Spleen (tissue), 11 donors: ENCODE results near the gene PPP2R5D. TPM values are rescaled to one million over a fixed set of nuclear protein-coding genes. Genes with fewer than 3 reads are reported as not detected.
A peak's percentile ranks its signal among the peaks of the same experiment; 100 is the strongest.
"Not testable (repeated sequence)": the region's sequence is repeated elsewhere in the genome, so short reads cannot be mapped to it uniquely, and the experiment has no call there.

ENCODE experiments used
- DNase-seq: peaks from one replicate; pipeline ENCODE4 v3.0.0-alpha.2; 2020
- H3K27ac ChIP-seq, 8 donors: fragments of 200-600 bp; sonication (generic) in 7 of 8; 1 replicate in 4 of 8; 2 replicates in 4 of 8; pipeline versions ENCODE4 v1.5.0 to v1.8.0; 2016 to 2021; ENCODE audit warnings: inconsistent platforms in 4 of 8, mild to moderate bottlenecking in 4 of 8, moderate library complexity in 1 of 8
- H3K27me3 ChIP-seq, 7 donors: fragments of 200-600 bp; sonication (generic) in 6 of 7; replicated peaks in 1 of 7; 1 replicate in 4 of 7; 2 replicates in 3 of 7; pipeline versions ENCODE4 v1.5.0 to v1.8.0; 2016 to 2021; ENCODE audit warnings: inconsistent platforms in 3 of 7, mild to moderate bottlenecking in 1 of 7
- H3K36me3 ChIP-seq, 6 donors: fragments of 200-600 bp; sonication (generic) in 5 of 6; 1 replicate in 4 of 6; 2 replicates in 2 of 6; pipeline versions ENCODE4 v1.5.0 to v1.8.0; 2016 to 2021; ENCODE audit warnings: inconsistent platforms in 2 of 6
- H3K4me1 ChIP-seq, 6 donors: fragments of 200-600 bp; sonication (generic) in 5 of 6; 1 replicate in 3 of 6; 2 replicates in 3 of 6; pipeline versions ENCODE4 v1.5.0 to v1.8.0; 2016 to 2021; ENCODE audit warnings: inconsistent platforms in 3 of 6
- H3K4me3 ChIP-seq, 8 donors: fragments of 200-600 bp; sonication (generic) in 7 of 8; 1 replicate in 4 of 8; 2 replicates in 4 of 8; pipeline versions ENCODE4 v1.5.0 to v1.8.0; 2016 to 2021; ENCODE audit warnings: inconsistent platforms in 4 of 8, mild to moderate bottlenecking in 4 of 8, moderate library complexity in 2 of 8
- H3K9me3 ChIP-seq, 8 donors: fragments of 200-600 bp; sonication (generic) in 7 of 8; 1 replicate in 4 of 8; 2 replicates in 4 of 8; pipeline versions ENCODE4 v1.5.0 to v1.8.0; 2016 to 2021; ENCODE audit warnings: inconsistent platforms in 4 of 8
- CTCF ChIP-seq, 11 experiments: fragments of 200-600 bp in 7 of 11; fragments of 450-650 bp in 4 of 11; sonication (generic) in 4 of 11; IDR thresholded peaks in 8 of 11; conservative IDR thresholded peaks in 3 of 11; 1 replicate in 7 of 11; 2 replicates in 4 of 11; pipeline versions ENCODE4 v1.4.0 to v1.8.0; 2016 to 2021; ENCODE audit warnings: antibody characterized with exemption in 11 of 11, inconsistent platforms in 4 of 11, mild to moderate bottlenecking in 1 of 11
- POLR2A ChIP-seq, 3 donors: fragments of 450-650 bp; IDR thresholded peaks; one replicate each; pipeline ENCODE4 v1.5.1; 2017; ENCODE audit warnings: antibody characterized with exemption in 3 of 3, mild to moderate bottlenecking in 1 of 3
- POLR2AphosphoS5 ChIP-seq, 3 donors: sonication (generic); formaldehyde crosslinking; IDR thresholded peaks; one replicate each; pipeline ENCODE4 v1.5.1; 2017; ENCODE audit warnings: antibody characterized with exemption in 3 of 3
- WGBS, 5 donors: extraction: QIAGEN DNeasy Blood & Tissue Kit in 3 of 5; methylation state at CpG; one replicate each; pipeline versions ENCODE4 v1.1.5 to v1.1.7; 2013 to 2018; 5-methylcytosine and 5-hydroxymethylcytosine counted together
- intact Hi-C: fragments of 100-400 bp; cut with DNase I; formaldehyde crosslinking; loops from one replicate; pipeline ENCODE4 v1.15.0; 2023; ENCODE audit warnings: low total_unique reads
- polyA plus RNA-seq, 3 donors: library from polyadenylated mRNA; stranded (reverse); fragments of 200-250 nt; gene quantifications; one replicate each; pipeline ENCODE4 v1.2.1, GENCODE V29; 2013
- total RNA-seq, 7 donors: library from RNA; depleted of rRNA in 3 of 7; stranded (reverse); fragments of >200 nt in 3 of 7; fragmentation: NEBNext Ultra II Directional in 4 of 7; extraction: Animal tissue kit (Norgen Biotek cat#: 25700) in 4 of 7; gene quantifications; one replicate each; pipeline versions ENCODE4 v1.1.0 to v1.2.1, GENCODE V29; 2016 to 2021
- donor health status: healthy with polysubstance abuse.
- donor health status: DM: no; HTN: no; CAD: no; lungs with moderate emphysema.
- donor health status: DM: no; HTN: no; CAD: no.
- donor health status: Bipolar disorder and iron deficiency.
- donor health status: healthy.
- donor health status: DM: no; HTN: no; CAD: no.
- donor health status: DM: yes; HTN: yes; CAD: no.

PPP2R5D gene
- total and polyA plus RNA-seq, 10 donors, result 15.3 to 40.2 (median 25.5) TPM

GRCh38 chr6:42952389-42952788 is 32.0 kb upstream of the PPP2R5D start:
- intact Hi-C loops, result no loop called here
- no peak for TF ChIP-seq CTCF (IDR thresholded peaks at IDR 0.05 in 8 of 11, conservative IDR thresholded peaks at IDR 0.05 in 3 of 11)
- TF ChIP-seq POLR2AphosphoS5 (IDR thresholded peaks at IDR 0.05), result no peak
- no peak for TF ChIP-seq POLR2A (IDR thresholded peaks at IDR 0.05)
- Histone ChIP-seq H3K27me3 (no peaks in the 10 kb centered on the region), H3K9me3 (no peaks in the 10 kb centered on the region), H3K36me3 (peaks cover 0 to 15% (median 4%) of the 10 kb centered on the region in 6 donors), H3K27ac (no peak overlapping the region), H3K4me3 (no peak overlapping the region), H3K4me1 (no peaks in the 10 kb centered on the region)
- WGBS, 5 donors, result 94 to 97% (median 95%) methylated on average over 4 of the region's 4 CpGs
- DNase-seq, result no peak

GRCh38 chr6:42954405-42954804 is 30.0 kb upstream of the PPP2R5D start:
- H3K4me3 ChIP-seq, H3K27me3 ChIP-seq, H3K4me1 ChIP-seq, H3K9me3 ChIP-seq, DNase-seq, H3K36me3 ChIP-seq, H3K27ac ChIP-seq, intact Hi-C loops: not testable (repeated sequence)
- WGBS, 5 donors, result 68 to 97% (median 81%) methylated on average over 4 of the region's 4 CpGs

GRCh38 chr6:42958125-42958524 is 26.2 kb upstream of the PPP2R5D start:
- Histone ChIP-seq H3K4me1 (peaks cover 11 to 21% (median 19%) of the 10 kb centered on the region in 6 donors), H3K36me3 (peaks cover 0 to 15% (median 4%) of the 10 kb centered on the region in 6 donors), H3K27me3 (peaks cover 0 to 13% (median 0%) of the 10 kb centered on the region in 7 donors), H3K4me3 (no peak overlapping the region), H3K9me3 (no peaks in the 10 kb centered on the region), H3K27ac (no peak overlapping the region)
- peak; percentile 40 for DNase-seq
- intact Hi-C loops, result no loop called here
- 82 to 94% (median 88%) methylated on average over 8 of the region's 8 CpGs for WGBS, 5 donors
- TF ChIP-seq POLR2A (IDR thresholded peaks at IDR 0.05), result no peak
- no peak for TF ChIP-seq POLR2AphosphoS5 (IDR thresholded peaks at IDR 0.05)
- no peak for TF ChIP-seq CTCF (IDR thresholded peaks at IDR 0.05 in 8 of 11, conservative IDR thresholded peaks at IDR 0.05 in 3 of 11)

GRCh38 chr6:42959917-42960242 is 24.5 kb upstream of the PPP2R5D start:
- Histone ChIP-seq H3K9me3 (no peaks in the 10 kb centered on the region), H3K36me3 (peaks cover 0 to 32% (median 18%) of the 10 kb centered on the region in 6 donors), H3K4me3 (peak overlapping the region; percentile 42 to 71 (median 48)), H3K27ac (peak overlapping the region in 1 of 8 donors; percentile 4), H3K4me1 (peaks cover 11 to 21% (median 19%) of the 10 kb centered on the region in 6 donors), H3K27me3 (peaks cover 0 to 13% (median 0%) of the 10 kb centered on the region in 7 donors)
- WGBS, 5 donors, result 26 to 55% (median 38%) methylated on average over 13 of the region's 13 CpGs
- no peak for DNase-seq
- TF ChIP-seq CTCF (IDR thresholded peaks at IDR 0.05 in 8 of 11, conservative IDR thresholded peaks at IDR 0.05 in 3 of 11) (no peak), POLR2AphosphoS5 (IDR thresholded peaks at IDR 0.05) (no peak), POLR2A (IDR thresholded peaks at IDR 0.05) (no peak)
- intact Hi-C loops, result no loop called here
